MM.1S (cell line): Measurements from ENCODE around the gene XRCC6.

Experiments
- EZH2phosphoT487 ChIP-seq: fragments of 300-600 bp; sonication (generic); IDR thresholded peaks from 2 replicates; pipeline ENCODE4 v1.6.1; 2018; ENCODE audit warnings: antibody characterized with exemption, low read length
- TF ChIP-seq, protein P1 (sequence below): fragments of 300-600 bp; sonication (generic); IDR thresholded peaks from 2 replicates; pipeline ENCODE4 v1.5.1; 2016; ENCODE audit warnings: antibody characterized with exemption, low read length, mixed read lengths

- TF ChIP-seq, protein P1, sequence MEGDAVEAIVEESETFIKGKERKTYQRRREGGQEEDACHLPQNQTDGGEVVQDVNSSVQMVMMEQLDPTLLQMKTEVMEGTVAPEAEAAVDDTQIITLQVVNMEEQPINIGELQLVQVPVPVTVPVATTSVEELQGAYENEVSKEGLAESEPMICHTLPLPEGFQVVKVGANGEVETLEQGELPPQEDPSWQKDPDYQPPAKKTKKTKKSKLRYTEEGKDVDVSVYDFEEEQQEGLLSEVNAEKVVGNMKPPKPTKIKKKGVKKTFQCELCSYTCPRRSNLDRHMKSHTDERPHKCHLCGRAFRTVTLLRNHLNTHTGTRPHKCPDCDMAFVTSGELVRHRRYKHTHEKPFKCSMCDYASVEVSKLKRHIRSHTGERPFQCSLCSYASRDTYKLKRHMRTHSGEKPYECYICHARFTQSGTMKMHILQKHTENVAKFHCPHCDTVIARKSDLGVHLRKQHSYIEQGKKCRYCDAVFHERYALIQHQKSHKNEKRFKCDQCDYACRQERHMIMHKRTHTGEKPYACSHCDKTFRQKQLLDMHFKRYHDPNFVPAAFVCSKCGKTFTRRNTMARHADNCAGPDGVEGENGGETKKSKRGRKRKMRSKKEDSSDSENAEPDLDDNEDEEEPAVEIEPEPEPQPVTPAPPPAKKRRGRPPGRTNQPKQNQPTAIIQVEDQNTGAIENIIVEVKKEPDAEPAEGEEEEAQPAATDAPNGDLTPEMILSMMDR = no peak
- no peak for TF ChIP-seq EZH2phosphoT487
Measured at GRCh38 chr22:41584881-41585280, 36.2 kb upstream of the XRCC6 start.
